Tibial nerve (tissue), 4 donors: ENCODE results near the gene PTPRCAP.
"Not testable (repeated sequence)": the region's sequence is repeated elsewhere in the genome, so short reads cannot be mapped to it uniquely, and the experiment has no call there.

Experiments used
- EP300 ChIP-seq, 2 donors: sonication (generic); formaldehyde crosslinking; IDR thresholded peaks; one replicate each; pipeline ENCODE4 v1.6.1; 2017; ENCODE audit warnings: antibody characterized with exemption in 2 of 2, mild to moderate bottlenecking in 1 of 2
- TF ChIP-seq, protein P1 (sequence below), 5 experiments: fragments of 200-600 bp in 3 of 5; fragments of 450-650 bp in 2 of 5; sonication (generic) in 3 of 5; IDR thresholded peaks; one replicate each; pipeline ENCODE4 v1.5.1; 2016 to 2019; ENCODE audit warnings: antibody characterized with exemption in 5 of 5, mild to moderate bottlenecking in 3 of 5, moderate library complexity in 2 of 5

DNA sequence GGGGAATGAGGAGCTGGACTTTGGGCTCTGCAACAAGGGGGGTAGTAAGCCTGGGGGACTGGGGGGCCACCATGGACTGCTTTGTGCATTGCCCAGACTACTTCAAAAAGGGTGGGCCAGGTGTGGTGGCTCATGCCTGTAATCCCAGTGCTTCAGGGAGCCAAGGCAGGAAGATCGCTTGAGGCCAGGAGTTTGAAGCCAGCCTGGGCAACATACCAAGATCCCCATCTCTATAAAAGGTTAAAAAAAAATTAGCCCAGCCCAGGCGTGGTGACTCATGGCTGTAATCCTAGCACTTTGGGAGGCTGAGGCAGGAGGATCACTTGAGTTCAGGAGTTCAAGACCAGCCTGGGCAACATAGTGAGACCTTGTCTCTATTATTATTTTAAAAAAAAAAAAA, 28.0 kb upstream of the PTPRCAP start:
- TF ChIP-seq EP300 (IDR thresholded peaks at IDR 0.05): not testable (repeated sequence)
- TF ChIP-seq, protein P1, sequence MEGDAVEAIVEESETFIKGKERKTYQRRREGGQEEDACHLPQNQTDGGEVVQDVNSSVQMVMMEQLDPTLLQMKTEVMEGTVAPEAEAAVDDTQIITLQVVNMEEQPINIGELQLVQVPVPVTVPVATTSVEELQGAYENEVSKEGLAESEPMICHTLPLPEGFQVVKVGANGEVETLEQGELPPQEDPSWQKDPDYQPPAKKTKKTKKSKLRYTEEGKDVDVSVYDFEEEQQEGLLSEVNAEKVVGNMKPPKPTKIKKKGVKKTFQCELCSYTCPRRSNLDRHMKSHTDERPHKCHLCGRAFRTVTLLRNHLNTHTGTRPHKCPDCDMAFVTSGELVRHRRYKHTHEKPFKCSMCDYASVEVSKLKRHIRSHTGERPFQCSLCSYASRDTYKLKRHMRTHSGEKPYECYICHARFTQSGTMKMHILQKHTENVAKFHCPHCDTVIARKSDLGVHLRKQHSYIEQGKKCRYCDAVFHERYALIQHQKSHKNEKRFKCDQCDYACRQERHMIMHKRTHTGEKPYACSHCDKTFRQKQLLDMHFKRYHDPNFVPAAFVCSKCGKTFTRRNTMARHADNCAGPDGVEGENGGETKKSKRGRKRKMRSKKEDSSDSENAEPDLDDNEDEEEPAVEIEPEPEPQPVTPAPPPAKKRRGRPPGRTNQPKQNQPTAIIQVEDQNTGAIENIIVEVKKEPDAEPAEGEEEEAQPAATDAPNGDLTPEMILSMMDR (IDR thresholded peaks at IDR 0.05): not testable (repeated sequence)
